HEK293 (cell line): ENCODE measurements around the gene HYAL3.

ENCODE experiments used
- CTCF ChIA-PET: fragments of 350-600 bp; formaldehyde crosslinking; extraction: SDS; loops from one replicate; lab custom pipeline; 2021; ENCODE audit warnings: antibody characterized with exemption; lab: Yijun Ruan, JAX
- POLR2A ChIA-PET: fragments of 300-600 bp; formaldehyde crosslinking; extraction: SDS; loops from one replicate; lab custom pipeline; 2020; ENCODE audit warnings: antibody characterized with exemption, inconsistent platforms; lab: Yijun Ruan, JAX
- H3K27ac ChIP-seq: fragments of 200-500 bp; sonication (Bioruptor generic); 2 replicates; pipeline ENCODE4 v1.5.1; 2014; ENCODE audit warnings: low read depth, low read length, control low read depth, inconsistent platforms; ENCODE audit errors: extremely low read depth
- H3K36me3 ChIP-seq, 2 experiments: fragments of 200-500 bp in 1 of 2; sonication (Bioruptor generic) in 1 of 2; 1 replicate in 1 of 2; 2 replicates in 1 of 2; pipeline ENCODE4 v1.5.1; 2014 to 2017; ENCODE audit warnings: inconsistent platforms in 2 of 2, low read length in 2 of 2; ENCODE audit not compliant: control insufficient read depth in 2 of 2, insufficient read depth in 1 of 2
- H3K4me1 ChIP-seq: fragments of 200-500 bp; sonication (Bioruptor generic); 2 replicates; pipeline ENCODE4 v1.5.1; 2014; ENCODE audit warnings: mild to moderate bottlenecking, low read length, inconsistent platforms; ENCODE audit not compliant: control insufficient read depth, insufficient read depth
- H3K4me3 ChIP-seq: 2 replicates; pipeline ENCODE4 v1.5.1; 2011; ENCODE audit warnings: low read depth, mild to moderate bottlenecking, control low read depth, low read length, moderate library complexity
- H3K9me3 ChIP-seq: fragments of 200-500 bp; sonication (Bioruptor generic); 2 replicates; pipeline ENCODE4 v1.5.1; 2014; ENCODE audit warnings: low read depth, low read length, inconsistent platforms; ENCODE audit not compliant: control insufficient read depth, insufficient read depth
- AEBP2 ChIP-seq: fragments of 450-650 bp; formaldehyde crosslinking; IDR thresholded peaks from 2 replicates; pipeline ENCODE4 v1.5.1; 2016; ENCODE audit warnings: missing biosample characterization, missing genetic modification characterization, borderline replicate concordance
- FEZF1 ChIP-seq: fragments of 450-650 bp; formaldehyde crosslinking; IDR thresholded peaks from 2 replicates; pipeline ENCODE4 v1.5.1; 2016; ENCODE audit warnings: missing biosample characterization, missing genetic modification characterization
- HOXA7 ChIP-seq: sonication (generic); formaldehyde crosslinking; IDR thresholded peaks from 2 replicates; pipeline ENCODE4 v1.8.1; 2022; ENCODE audit warnings: missing genetic modification reagents, borderline replicate concordance
- KLF1 ChIP-seq: fragments of 450-650 bp; formaldehyde crosslinking; IDR thresholded peaks from 2 replicates; pipeline ENCODE4 v1.5.1; 2016; ENCODE audit warnings: missing biosample characterization, missing genetic modification characterization
- KLF17 ChIP-seq: fragments of 450-650 bp; formaldehyde crosslinking; IDR thresholded peaks from 2 replicates; pipeline ENCODE4 v1.5.1; 2016; ENCODE audit warnings: missing biosample characterization, missing genetic modification characterization
- OVOL3 ChIP-seq: fragments of 450-650 bp; formaldehyde crosslinking; IDR thresholded peaks from 2 replicates; pipeline ENCODE4 v1.5.1; 2016; ENCODE audit warnings: missing biosample characterization, missing genetic modification characterization
- SP7 ChIP-seq: fragments of 450-650 bp; formaldehyde crosslinking; IDR thresholded peaks from 2 replicates; pipeline ENCODE4 v1.5.1; 2016; ENCODE audit warnings: missing biosample characterization, missing genetic modification characterization
- TRIM28 ChIP-seq: IDR thresholded peaks from 2 replicates; pipeline ENCODE4 v1.6.1; 2011; ENCODE audit warnings: low read length, control low read depth, borderline replicate concordance
- ZBTB1 ChIP-seq: fragments of 450-650 bp; formaldehyde crosslinking; IDR thresholded peaks from 2 replicates; pipeline ENCODE4 v1.5.1; 2016; ENCODE audit warnings: missing biosample characterization, missing genetic modification characterization
- ZBTB21 ChIP-seq: fragments of 450-650 bp; formaldehyde crosslinking; IDR thresholded peaks from 2 replicates; pipeline ENCODE4 v1.5.1; 2017; ENCODE audit warnings: missing biosample characterization, missing genetic modification characterization
- ZBTB48 ChIP-seq: fragments of 450-650 bp; formaldehyde crosslinking; IDR thresholded peaks from 2 replicates; pipeline ENCODE4 v1.5.1; 2016; ENCODE audit warnings: missing biosample characterization, missing genetic modification characterization
- ZBTB8A ChIP-seq: fragments of 450-650 bp; formaldehyde crosslinking; IDR thresholded peaks from 2 replicates; pipeline ENCODE4 v1.5.1; 2016; ENCODE audit warnings: missing biosample characterization, missing genetic modification characterization
- ZFP41 ChIP-seq: fragments of 450-650 bp; formaldehyde crosslinking; IDR thresholded peaks from 2 replicates; pipeline ENCODE4 v1.5.1; 2016; ENCODE audit warnings: missing biosample characterization, missing genetic modification characterization, borderline replicate concordance
- ZNF202 ChIP-seq: fragments of 450-650 bp; formaldehyde crosslinking; IDR thresholded peaks from 2 replicates; pipeline ENCODE4 v1.5.1; 2016; ENCODE audit warnings: missing biosample characterization, missing genetic modification characterization, borderline replicate concordance
- ZNF211 ChIP-seq: fragments of 450-650 bp; formaldehyde crosslinking; IDR thresholded peaks from 2 replicates; pipeline ENCODE4 v1.5.1; 2016; ENCODE audit warnings: low read depth, missing biosample characterization, missing genetic modification characterization
- ZNF214 ChIP-seq: fragments of 450-650 bp; formaldehyde crosslinking; IDR thresholded peaks from 2 replicates; pipeline ENCODE4 v1.5.1; 2017; ENCODE audit warnings: missing biosample characterization, mild to moderate bottlenecking, missing genetic modification characterization, borderline replicate concordance
- ZNF221 ChIP-seq: fragments of 450-650 bp; formaldehyde crosslinking; IDR thresholded peaks from 2 replicates; pipeline ENCODE4 v1.5.1; 2017; ENCODE audit warnings: missing biosample characterization, missing genetic modification characterization, borderline replicate concordance
- ZNF239 ChIP-seq: fragments of 450-650 bp; formaldehyde crosslinking; IDR thresholded peaks from 2 replicates; pipeline ENCODE4 v1.5.1; 2016; ENCODE audit warnings: missing biosample characterization, missing genetic modification characterization
- ZNF24 ChIP-seq: fragments of 450-650 bp; formaldehyde crosslinking; IDR thresholded peaks from 2 replicates; pipeline ENCODE4 v1.5.1; 2016; ENCODE audit warnings: missing biosample characterization, missing genetic modification characterization
- ZNF311 ChIP-seq: fragments of 450-650 bp; formaldehyde crosslinking; IDR thresholded peaks from 2 replicates; pipeline ENCODE4 v1.5.1; 2017; ENCODE audit warnings: missing biosample characterization, missing genetic modification characterization, borderline replicate concordance
- ZNF394 ChIP-seq: fragments of 450-650 bp; formaldehyde crosslinking; IDR thresholded peaks from 2 replicates; pipeline ENCODE4 v1.5.1; 2016; ENCODE audit warnings: missing biosample characterization, missing genetic modification characterization, mild to moderate bottlenecking, moderate library complexity, borderline replicate concordance
- ZNF514 ChIP-seq: fragments of 450-650 bp; formaldehyde crosslinking; IDR thresholded peaks from 2 replicates; pipeline ENCODE4 v1.5.1; 2016; ENCODE audit warnings: missing biosample characterization, missing genetic modification characterization
- ZNF558 ChIP-seq: fragments of 450-650 bp; formaldehyde crosslinking; IDR thresholded peaks from 2 replicates; pipeline ENCODE4 v1.5.1; 2016; ENCODE audit warnings: missing biosample characterization, missing genetic modification characterization
- ZNF776 ChIP-seq: fragments of 450-650 bp; formaldehyde crosslinking; IDR thresholded peaks from 2 replicates; pipeline ENCODE4 v1.5.0; 2017; ENCODE audit warnings: missing biosample characterization, missing genetic modification characterization, borderline replicate concordance
- TF ChIP-seq, protein P1 (sequence below): fragments of 450-650 bp; formaldehyde crosslinking; IDR thresholded peaks from 2 replicates; pipeline ENCODE4 v1.5.1; 2016; ENCODE audit warnings: missing biosample characterization, missing genetic modification characterization, low read depth
- TF ChIP-seq, protein P2 (sequence below): fragments of 450-650 bp; formaldehyde crosslinking; IDR thresholded peaks from 2 replicates; pipeline ENCODE4 v1.5.1; 2016; ENCODE audit warnings: missing biosample characterization, missing genetic modification characterization
- TF ChIP-seq, protein P3 (sequence below): fragments of 450-650 bp; formaldehyde crosslinking; optimal IDR thresholded peaks from 2 replicates; pipeline ENCODE3; 2016; ENCODE audit warnings: missing biosample characterization, mild to moderate bottlenecking, missing genetic modification characterization
- TF ChIP-seq, protein P4 (sequence below): fragments of 450-650 bp; formaldehyde crosslinking; IDR thresholded peaks from 2 replicates; pipeline ENCODE4 v1.5.1; 2016; ENCODE audit warnings: missing biosample characterization, missing genetic modification characterization

Gene HYAL3

GRCh38 chr3:50269460-50269859 is 29.7 kb downstream of the HYAL3 start (continued):
- TF ChIP-seq ZBTB8A (tag by site-specific recombination), result no peak
- no peak for TF ChIP-seq ZBTB21 (tag by site-specific recombination)
- TF ChIP-seq AEBP2 (tag by site-specific recombination), result no peak
- no peak for TF ChIP-seq ZNF311 (tag by site-specific recombination)
- TF ChIP-seq, protein P1, sequence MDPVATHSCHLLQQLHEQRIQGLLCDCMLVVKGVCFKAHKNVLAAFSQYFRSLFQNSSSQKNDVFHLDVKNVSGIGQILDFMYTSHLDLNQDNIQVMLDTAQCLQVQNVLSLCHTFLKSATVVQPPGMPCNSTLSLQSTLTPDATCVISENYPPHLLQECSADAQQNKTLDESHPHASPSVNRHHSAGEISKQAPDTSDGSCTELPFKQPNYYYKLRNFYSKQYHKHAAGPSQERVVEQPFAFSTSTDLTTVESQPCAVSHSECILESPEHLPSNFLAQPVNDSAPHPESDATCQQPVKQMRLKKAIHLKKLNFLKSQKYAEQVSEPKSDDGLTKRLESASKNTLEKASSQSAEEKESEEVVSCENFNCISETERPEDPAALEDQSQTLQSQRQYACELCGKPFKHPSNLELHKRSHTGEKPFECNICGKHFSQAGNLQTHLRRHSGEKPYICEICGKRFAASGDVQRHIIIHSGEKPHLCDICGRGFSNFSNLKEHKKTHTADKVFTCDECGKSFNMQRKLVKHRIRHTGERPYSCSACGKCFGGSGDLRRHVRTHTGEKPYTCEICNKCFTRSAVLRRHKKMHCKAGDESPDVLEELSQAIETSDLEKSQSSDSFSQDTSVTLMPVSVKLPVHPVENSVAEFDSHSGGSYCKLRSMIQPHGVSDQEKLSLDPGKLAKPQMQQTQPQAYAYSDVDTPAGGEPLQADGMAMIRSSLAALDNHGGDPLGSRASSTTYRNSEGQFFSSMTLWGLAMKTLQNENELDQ (tag by site-specific recombination), result no peak
- TF ChIP-seq ZNF558 (tag by site-specific recombination), result no peak
- TF ChIP-seq ZNF394 (tag by site-specific recombination), result no peak
- TF ChIP-seq ZNF239, result no peak

GRCh38 chr3:50268703-50269451 is 30.3 kb downstream of the HYAL3 start, which contains the start of gene SEMA3B:
SEMA3B (plus strand) TSS chr3:50269147; CDS start chr3:50269241, 94 bp downstream.
- Histone ChIP-seq H3K4me3 (no peak within 1 kb of the TSS), H3K36me3 (no peaks in the 10 kb centered on the region), H3K27ac (no peak within 1 kb of the TSS), H3K9me3 (no peaks in the 10 kb centered on the region), H3K4me1 (peaks cover 3% of the 10 kb centered on the region; the same call in 1 of the 2 replicates)
- ChIA-PET POLR2A (interaction anchor here (1.7 kb wide), 1 partner anchor 59 kb away, joined by 4 read pairs; the partner anchor contains the start of gene TUSC2), CTCF (interaction anchor here (0.6 to 3.8 kb wide), 6 partner anchors 9 to 77 kb away, joined by 3 to 38 read pairs (median 4); partner anchors contain the start of gene HYAL2)
- TF ChIP-seq, protein P2, sequence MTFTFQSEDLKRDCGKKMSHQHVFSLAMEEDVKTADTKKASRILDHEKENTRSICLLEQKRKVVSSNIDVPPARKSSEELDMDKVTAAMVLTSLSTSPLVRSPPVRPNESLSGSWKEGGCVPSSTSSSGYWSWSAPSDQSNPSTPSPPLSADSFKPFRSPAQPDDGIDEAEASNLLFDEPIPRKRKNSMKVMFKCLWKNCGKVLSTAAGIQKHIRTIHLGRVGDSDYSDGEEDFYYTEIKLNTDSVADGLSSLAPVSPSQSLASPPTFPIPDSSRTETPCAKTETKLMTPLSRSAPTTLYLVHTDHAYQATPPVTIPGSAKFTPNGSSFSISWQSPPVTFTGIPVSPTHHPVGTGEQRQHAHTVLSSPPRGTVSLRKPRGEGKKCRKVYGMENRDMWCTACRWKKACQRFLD, result no peak
- TF ChIP-seq ZNF211 (tag by site-specific recombination) (no peak), ZNF514 (no peak), FEZF1 (tag by site-specific recombination) (no peak), ZFP41 (tag by site-specific recombination) (no peak), KLF17 (tag by site-specific recombination) (peak; percentile 98), ZNF202 (tag by site-specific recombination) (no peak), ZNF776 (tag by site-specific recombination) (no peak), SP7 (tag by site-specific recombination) (peak; percentile 46; the same call in 1 of the 2 replicates), ZNF214 (tag by site-specific recombination) (no peak), ZBTB48 (tag by site-specific recombination) (no peak), KLF1 (peak; percentile 99), ZNF221 (tag by site-specific recombination) (no peak), TRIM28 (no peak), ZBTB1 (tag by site-specific recombination) (no peak), OVOL3 (tag by site-specific recombination) (no peak), ZNF24 (tag by site-specific recombination) (no peak), HOXA7 (no peak)
- TF ChIP-seq, protein P3, sequence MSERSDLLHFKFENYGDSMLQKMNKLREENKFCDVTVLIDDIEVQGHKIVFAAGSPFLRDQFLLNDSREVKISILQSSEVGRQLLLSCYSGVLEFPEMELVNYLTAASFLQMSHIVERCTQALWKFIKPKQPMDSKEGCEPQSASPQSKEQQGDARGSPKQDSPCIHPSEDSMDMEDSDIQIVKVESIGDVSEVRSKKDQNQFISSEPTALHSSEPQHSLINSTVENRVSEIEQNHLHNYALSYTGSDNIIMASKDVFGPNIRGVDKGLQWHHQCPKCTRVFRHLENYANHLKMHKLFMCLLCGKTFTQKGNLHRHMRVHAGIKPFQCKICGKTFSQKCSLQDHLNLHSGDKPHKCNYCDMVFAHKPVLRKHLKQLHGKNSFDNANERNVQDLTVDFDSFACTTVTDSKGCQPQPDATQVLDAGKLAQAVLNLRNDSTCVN (tag by site-specific recombination), result no peak
- TF ChIP-seq, protein P4, sequence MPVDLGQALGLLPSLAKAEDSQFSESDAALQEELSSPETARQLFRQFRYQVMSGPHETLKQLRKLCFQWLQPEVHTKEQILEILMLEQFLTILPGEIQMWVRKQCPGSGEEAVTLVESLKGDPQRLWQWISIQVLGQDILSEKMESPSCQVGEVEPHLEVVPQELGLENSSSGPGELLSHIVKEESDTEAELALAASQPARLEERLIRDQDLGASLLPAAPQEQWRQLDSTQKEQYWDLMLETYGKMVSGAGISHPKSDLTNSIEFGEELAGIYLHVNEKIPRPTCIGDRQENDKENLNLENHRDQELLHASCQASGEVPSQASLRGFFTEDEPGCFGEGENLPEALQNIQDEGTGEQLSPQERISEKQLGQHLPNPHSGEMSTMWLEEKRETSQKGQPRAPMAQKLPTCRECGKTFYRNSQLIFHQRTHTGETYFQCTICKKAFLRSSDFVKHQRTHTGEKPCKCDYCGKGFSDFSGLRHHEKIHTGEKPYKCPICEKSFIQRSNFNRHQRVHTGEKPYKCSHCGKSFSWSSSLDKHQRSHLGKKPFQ (tag by site-specific recombination), result no peak
